NK-92 (cell line): ENCODE data around the gene CEP135.
A peak's percentile ranks its signal among the peaks of the same experiment; 100 is the strongest.
"Not testable (repeated sequence)": the region's sequence is repeated elsewhere in the genome, so short reads cannot be mapped to it uniquely, and the experiment has no call there.

Experiments
- DNase-seq: peaks from one replicate; lab custom pipeline; 2025; ENCODE audit not compliant: unreplicated experiment; lab: John Stamatoyannopoulos, UW

Gene CEP135, protein sequence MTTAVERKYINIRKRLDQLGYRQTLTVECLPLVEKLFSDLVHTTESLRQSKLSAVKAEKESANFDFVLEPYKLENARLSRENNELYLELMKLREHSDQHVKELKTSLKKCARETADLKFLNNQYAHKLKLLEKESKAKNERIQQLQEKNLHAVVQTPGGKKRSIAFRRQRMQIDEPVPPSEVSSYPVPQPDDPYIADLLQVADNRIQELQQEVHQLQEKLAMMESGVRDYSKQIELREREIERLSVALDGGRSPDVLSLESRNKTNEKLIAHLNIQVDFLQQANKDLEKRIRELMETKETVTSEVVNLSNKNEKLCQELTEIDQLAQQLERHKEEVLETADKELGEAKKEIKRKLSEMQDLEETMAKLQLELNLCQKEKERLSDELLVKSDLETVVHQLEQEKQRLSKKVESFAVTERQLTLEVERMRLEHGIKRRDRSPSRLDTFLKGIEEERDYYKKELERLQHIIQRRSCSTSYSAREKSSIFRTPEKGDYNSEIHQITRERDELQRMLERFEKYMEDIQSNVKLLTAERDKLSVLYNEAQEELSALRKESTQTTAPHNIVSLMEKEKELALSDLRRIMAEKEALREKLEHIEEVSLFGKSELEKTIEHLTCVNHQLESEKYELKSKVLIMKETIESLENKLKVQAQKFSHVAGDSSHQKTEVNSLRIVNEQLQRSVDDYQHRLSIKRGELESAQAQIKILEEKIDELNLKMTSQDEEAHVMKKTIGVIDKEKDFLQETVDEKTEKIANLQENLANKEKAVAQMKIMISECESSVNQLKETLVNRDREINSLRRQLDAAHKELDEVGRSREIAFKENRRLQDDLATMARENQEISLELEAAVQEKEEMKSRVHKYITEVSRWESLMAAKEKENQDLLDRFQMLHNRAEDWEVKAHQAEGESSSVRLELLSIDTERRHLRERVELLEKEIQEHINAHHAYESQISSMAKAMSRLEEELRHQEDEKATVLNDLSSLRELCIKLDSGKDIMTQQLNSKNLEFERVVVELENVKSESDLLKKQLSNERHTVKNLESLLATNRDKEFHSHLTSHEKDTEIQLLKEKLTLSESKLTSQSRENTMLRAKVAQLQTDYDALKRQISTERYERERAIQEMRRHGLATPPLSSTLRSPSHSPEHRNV

DNA sequence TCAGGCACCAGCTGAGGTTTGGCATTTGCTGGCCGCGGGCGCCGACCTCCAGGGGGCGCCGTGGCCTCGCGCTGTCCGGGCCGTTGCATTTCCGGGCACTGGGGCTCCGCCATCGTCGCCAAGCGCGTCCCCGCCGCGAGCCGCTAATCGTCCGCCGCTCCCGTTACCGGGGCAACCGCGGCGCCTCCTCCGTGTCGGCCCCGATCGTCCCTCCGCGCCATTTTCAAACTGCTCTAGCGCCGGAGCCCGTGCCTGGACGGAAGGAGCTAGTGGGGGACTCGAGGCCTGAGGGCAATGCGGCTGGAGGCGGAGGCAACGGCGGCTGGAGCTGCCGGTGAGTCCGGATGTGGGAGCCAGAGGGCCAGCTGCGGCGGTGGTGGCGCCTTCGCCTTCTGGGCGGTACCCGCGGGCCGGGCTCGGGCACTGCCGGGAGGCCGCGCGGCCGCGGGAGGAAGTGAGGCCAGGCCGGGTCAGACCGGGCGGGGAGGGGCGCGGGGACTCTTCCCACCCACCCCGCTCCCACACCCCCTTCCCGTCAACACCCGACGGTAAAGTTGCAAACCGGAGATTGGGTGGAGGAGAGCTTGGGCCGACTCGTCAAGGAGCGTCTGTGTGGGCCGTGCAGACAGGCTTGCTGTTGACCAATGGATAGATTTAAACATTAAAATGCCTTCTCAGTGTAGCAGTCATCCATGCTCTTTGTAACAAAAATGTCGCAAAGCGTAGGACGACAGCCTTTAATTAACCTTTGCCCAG, at the start of gene CEP135:
TSS of gene CEP135 (plus strand) at position 220 of the 756 bp plus-strand sequence. CDS start 3,186 bp downstream, outside the sequence.
- DNase-seq, result peak; percentile 11

DNA sequence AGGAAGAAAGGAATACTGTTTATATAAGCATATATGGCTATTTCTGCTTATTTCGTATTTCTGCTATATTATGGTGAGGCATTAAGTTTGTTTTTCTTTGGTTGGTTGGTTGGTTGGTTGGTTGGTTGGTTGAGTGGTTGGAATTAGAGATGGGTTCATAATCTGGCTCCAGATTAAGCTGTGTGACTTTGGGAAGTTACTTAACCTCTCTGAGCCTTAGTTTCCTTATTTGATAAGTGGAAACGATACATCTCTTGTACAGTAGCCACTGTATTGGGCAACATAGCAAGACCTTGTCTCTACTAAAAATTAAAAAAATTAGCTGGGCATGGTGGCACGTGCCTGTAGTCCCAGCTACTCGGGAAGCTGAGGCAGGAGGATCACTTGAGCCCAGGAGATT, 46.1 kb upstream of the CEP135 start:
- DNase-seq, result no peak

DNA sequence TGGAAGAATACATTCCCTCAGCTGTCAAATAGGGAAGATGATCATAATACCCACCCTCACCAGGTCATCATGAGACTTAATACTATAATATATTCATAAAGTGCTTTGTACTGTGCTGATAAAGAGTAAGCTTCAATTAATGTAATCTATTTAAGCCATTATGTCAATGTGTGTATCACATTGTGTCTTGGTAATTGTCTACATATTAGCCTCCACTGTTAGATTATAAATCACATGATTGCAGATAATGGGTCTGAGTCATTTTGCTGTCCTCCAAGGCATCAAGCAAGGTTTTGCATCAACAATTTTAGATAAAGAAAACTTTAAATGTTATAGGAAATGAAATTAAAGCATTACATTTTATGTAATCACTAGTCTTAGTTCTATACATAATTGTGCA, 45.2 kb upstream of the CEP135 start:
- DNase-seq, result no peak

DNA sequence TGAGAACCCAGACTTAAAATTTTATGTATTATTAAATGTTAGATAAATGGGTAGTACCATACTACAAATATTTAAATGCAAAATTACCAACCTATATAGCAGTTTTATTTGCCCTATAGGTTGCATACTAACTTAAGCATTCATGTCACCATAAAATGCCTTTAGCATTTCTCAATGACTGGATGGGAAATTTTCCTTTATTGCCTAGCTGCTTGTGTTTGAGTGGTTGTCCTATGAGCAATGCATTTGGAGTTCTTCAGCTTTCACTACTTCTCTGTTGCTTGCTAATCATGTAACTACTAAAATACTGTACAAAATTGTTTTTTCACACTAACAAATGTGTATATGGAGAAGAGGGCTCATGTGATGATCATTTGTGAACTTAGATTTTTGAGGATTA, 44.2 kb upstream of the CEP135 start:
- DNase-seq, result no peak

DNA sequence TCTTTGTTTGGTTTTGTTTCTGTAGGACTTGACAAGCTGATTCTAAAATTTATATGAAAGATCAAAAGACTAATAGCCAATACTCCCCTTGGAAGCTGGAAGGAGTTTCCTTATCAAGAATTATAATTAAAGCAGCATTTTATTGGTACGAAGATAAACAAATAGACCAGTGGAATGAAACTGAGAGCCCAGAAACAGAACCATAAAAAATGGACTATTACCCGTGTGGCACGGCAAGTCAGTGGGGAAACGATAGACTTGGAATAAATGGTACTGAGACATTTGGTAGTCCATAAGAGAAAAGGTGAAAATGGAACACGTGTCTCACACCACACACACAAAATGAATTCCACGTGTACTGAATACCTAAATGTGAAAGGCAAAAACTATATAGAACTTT, 42.4 kb upstream of the CEP135 start:
- no peak for DNase-seq

DNA sequence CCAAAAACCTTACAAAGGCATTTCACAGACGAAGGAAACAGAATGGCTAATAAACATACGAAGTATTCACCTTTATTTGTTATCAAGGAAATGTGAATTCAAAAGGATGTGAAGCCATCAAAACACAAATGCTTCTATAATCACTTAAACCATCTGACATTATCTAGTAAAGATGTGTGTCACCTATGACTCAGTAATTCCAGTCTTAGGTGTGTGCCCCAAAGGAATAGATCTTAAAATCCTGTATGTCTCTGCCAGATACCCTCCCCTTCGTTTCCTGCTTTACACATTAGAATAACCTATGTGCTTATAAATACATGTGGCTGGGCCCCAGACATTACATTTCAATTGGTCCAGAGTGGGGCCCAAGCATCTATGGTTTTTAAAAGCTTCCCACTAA, 41.8 kb upstream of the CEP135 start:
- no peak for DNase-seq

DNA sequence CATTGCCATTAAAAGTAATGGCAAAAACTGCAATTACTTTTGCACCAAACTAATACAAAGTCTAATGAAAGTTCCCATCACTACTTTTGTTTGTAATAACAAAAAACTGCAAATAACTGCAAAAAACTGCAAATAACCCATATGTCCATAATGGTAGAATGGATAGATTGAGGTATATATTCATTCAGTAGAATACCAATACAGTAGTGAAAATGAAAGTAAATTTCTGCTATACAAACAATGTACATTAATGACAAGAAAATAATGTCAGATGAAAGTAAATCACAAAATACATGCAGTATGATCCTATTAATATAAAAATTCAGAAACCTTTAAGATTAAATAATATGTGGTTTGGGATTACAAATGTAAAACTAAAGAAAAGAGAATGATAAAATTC, 41.3 kb upstream of the CEP135 start:
- no peak for DNase-seq

DNA sequence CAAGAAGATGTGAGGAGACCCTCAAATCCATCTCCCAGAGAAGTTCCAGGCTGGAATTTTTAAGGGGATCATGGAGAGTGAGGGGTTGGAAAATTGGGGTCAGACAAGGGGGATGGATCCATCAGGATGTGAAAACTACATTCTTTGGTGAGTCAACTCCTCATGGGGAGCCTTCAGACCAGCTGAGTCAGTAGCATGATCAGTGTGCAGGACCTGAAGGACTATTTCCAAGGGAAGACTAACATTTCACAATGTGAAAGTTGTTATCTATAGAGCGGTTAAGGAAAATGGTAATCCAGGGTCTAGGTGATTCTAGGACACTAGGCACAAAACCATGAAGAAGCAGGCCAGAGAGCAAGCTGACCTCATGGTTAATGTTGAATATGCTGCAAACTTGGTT, 38.6 kb upstream of the CEP135 start:
- DNase-seq, result no peak

DNA sequence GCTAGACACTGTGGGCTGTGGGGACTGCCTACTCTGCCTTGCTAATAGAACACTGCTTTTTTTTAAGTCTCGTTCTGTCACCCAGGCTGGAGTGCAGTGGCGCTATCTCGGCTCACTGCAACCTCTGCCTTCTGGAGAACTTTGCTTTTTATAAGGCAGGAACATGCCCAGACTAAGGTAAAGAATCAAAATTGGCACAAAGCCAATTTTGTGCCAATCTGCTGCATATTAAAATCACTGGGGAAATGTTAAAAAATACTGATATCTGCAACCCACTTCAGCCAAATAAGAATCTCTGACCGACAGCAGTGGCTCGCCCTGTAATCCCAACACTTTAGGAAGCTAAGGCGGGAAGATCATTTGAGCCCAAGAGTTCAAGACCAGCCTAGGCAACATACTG, 36.5 kb upstream of the CEP135 start:
- DNase-seq, result no peak

DNA sequence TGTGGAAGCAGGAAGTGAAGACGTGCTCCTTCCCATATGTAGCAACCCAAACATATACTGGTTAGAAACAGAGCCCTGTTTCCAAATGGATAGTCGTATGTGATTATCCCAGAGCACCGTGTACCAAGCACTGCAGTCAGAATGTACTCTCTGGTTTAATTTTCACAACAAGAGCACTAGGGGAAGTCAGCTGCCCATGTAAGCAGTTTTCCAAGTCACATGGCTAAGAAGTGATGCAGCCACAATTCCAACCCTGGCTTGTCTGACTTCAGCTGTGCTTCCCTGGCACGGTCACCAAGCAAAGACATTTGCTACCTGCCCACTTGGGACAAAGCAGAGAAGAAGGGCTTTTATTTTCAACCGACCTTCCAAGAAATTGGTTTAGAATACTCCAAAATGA, 28.2 kb upstream of the CEP135 start:
- no peak for DNase-seq

DNA sequence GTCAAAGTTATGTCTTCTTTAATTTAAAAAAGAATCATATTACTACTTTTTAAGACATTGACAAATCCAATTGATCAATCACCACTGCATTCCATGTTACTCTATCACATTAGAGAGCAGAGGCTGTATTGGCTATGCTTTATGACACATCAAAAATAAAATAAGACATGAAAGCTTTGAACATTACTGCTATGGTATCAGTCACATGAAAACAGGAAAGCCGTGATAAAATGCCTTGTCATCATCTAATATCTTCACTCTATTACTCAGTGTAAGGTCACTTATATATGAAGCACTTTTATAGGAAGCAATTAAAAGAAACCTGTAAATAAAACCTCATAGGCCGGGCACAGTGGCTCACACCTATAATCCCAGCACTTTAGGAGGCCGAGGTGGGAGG, 27.7 kb upstream of the CEP135 start:
- DNase-seq, result no peak

DNA sequence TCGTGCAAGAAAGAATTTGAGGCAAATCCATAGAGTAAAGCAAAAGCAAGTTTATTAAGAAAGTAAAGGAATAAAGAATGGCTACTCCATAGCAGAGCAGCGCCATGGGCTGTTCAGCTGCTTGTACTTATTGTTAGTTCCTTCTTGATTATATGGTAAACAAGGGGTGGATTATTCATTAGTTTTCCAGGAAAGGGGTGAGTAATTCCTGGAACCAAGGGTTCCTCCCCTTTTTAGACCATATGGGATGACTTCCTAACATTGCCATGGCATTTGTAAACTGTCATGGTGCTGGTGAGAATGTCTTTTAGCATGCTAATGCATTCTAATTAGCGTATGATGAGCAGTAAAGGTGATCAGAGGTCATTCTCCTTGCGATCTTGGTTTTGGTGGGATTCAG, 23.5 kb upstream of the CEP135 start:
- no peak for DNase-seq

DNA sequence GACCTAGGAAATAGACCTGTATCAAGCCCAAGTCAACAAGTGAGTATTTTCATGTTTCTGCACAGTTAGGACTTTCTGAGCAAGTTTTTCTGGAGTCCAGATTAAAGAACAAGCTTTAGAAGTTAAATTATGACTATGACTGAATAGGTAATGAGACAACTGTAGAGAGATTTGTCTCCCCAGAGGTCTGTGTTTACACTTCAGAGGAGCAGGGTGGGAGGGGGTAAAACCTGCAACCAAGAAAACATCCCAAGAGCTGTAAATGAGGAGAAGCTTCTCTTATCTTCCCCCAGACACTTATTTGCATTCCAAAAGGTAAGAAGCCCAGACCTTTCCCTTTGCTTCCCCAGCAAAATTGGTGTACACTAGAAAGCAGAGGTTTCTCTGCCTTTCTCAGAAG, 22.1 kb upstream of the CEP135 start:
- no peak for DNase-seq

DNA sequence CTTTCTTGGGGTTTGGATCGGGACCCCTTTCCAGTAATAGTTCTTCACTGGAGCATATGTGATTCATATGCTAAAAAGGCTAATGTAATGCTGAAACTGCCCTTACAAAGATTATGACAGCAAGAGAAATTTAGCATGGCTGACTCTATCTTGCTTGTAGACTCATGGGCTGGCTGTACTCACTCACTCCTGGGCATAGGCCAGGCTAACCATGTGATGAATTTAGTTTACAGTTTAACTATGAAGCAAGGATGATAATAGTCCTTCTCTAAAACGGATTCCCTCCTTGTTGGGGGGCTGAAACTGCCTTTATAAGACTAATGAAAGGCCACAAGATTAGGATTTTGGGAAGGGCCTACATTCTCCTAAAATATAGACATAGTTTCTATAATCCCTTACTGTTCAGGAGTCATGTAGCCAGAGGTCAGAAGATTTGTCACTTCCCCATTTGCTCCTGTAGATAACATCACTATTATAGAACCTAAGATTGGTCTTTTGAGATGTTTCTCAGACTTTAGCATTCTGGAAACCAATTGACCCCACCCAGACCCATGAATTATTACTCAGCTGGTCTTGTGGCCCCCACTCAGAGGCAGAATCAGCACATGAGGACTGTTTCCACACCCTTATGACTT, 20.8 kb upstream of the CEP135 start:
- DNase-seq, result no peak

DNA sequence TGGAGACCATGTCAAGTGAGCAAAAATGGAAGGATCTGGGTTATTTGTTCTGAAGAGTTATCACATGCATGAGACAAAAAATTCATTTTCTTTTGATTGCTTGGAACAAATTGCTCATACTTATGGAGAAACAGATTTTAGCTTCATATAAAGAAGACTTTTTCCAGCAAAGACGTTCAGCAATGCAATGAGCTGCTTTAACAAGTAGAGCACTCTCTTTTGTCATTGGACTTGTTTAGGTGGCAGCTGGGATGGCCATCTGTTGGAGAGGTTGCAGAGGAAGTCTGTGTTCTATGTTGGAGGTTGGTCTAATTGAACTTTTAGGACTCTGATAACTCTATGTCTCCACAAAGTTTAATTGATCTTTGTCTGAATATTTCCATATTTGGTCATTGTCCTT, 19.9 kb upstream of the CEP135 start:
- DNase-seq, result no peak

DNA sequence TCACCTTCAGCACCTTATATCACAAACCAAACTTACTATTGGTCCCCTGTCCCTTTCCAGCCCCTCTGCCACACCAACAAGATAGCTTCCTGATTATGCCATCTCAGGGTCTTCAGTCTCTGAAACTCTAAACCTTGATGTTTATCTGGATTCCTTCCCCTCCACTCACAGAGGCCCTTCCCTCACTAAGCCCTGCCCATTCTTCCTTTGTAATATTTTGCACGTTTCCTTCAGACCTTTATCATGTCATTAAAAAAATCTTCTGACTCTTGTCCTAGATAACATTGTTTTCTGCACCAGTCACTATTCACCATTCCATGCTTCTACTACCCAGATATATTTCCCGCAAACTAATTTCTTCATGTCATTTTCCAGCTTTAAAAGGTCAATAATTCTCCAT, 17.7 kb upstream of the CEP135 start:
- no peak for DNase-seq

DNA sequence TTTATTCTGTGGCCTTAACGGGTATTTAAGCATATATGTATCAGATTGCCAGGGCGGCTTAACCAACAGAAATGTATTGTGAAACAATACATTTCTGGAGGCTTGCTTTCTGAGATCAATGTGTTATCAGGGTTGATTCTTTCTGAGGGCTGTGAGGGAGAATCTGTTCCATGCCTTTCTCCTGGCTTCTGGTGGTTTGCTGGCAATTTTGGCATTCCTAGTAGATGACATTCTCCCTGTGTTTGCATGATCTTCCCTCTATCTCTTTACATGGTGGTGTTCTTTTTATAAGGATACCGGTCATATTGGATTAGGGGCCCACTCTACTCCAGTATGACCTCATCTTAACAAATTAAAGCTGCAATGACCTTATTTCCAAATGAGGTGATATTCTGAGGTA, 16.9 kb upstream of the CEP135 start:
- DNase-seq, result no peak

DNA sequence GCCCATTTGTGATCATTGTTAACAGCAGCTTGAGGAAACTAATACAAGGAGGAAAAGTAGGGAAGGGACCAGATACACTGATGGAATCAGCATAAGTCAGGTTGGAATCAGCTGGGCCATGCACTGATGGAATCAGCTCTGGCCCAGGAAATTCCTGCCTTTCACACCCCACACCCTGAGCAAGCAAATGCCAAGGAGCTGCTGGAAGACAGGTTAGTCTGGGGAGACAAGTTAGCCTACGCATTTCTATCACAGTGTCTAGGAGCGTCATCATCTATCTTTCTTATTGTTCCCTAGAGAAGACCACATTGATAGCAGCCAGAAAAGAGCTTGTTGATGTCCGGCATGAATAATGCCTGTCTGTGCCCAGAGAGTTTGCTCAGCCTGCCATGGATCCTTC, 16.2 kb upstream of the CEP135 start:
- no peak for DNase-seq

DNA sequence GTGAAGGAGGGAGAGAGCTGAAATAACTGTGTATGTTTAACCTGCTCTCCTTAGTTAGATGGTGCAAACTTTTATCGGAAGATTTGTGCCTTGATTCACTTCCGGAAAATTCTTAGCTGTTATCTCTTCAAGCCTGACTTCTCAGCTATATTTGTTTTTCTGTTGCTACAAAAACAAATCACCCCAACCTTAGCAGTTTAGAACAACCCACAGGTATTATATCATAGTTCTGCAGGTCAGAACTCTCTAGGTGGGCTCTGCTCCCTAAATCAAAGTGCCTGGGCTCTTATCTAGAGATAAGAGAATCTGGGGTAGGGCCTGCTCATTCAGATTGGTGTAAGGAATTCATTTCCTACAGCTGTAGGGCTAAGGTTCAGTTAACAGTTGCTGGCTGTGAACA, 15.1 kb upstream of the CEP135 start:
- DNase-seq, result no peak

DNA sequence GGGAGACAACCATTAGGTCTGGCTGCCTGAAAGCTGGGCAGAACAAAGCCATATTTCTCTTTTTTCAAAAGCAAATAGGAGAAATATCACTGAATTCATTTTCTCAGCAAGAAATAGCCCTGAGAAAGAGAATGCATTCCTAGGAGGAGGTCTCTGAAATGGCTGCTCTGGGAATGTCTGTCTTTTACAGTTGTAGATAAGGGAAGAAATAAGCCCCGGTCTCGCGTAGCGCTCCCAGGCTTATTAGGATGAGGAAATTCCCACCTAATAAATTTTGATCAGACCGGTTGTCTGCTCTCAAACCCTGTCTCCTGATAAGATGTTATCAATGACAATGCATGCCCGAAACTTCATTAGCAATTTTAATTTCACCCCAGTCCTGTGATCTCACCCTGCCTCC, 12.8 kb upstream of the CEP135 start:
- DNase-seq, result not testable (repeated sequence)

DNA sequence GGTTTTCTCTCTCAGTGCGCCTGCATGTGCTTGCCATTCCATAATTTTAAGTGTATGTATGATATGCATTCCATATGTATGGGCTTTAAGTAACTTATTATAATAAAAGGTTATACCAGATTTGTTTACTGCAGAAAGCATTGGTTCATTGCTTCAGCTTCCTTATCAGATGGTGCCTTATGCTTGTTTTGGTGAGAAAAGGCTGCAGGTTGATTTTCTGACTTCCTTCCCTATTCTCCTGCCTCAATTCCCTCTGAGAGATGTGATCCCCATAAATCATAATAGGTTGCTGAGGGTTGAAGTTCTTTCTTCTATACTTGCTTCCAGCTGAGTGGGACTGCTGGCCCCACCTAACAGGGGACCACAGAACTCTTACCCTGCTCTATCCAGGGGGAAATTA, 10.3 kb upstream of the CEP135 start:
- no peak for DNase-seq
